DOHH2 (cell line): ENCODE measurements around the gene STK16.

ENCODE experiments used
- CTCF ChIP-seq: fragments of 200-600 bp; sonication (generic); IDR thresholded peaks from one replicate; pipeline ENCODE4 v1.5.1; 2014; ENCODE audit warnings: antibody characterized with exemption, mild to moderate bottlenecking, low read depth, low read length; ENCODE audit not compliant: poor library complexity, severe bottlenecking
- EZH2phosphoT487 ChIP-seq: fragments of 200-600 bp; sonication (generic); IDR thresholded peaks from 2 replicates; pipeline ENCODE4 v1.6.1; 2017; ENCODE audit warnings: borderline replicate concordance, mild to moderate bottlenecking, antibody characterized with exemption, low read length, moderate library complexity, mixed read lengths

- TF ChIP-seq CTCF (no peak), EZH2phosphoT487 (no peak)
Measured at GRCh38 chr2:219296631-219297391, 51.5 kb downstream of the STK16 start.
